22Rv1 (cell line): ENCODE results near the gene KIAA1217.

ENCODE experiments used
- ZFX ChIP-seq: fragments of 450-650 bp; IDR thresholded peaks from 2 replicates; pipeline ENCODE4 v1.6.1; 2017; ENCODE audit warnings: antibody characterized with exemption, borderline replicate concordance
- TF ChIP-seq, protein P1 (sequence below): fragments of 450-650 bp; IDR thresholded peaks from 2 replicates; pipeline ENCODE4 v1.5.1; 2017; ENCODE audit warnings: mild to moderate bottlenecking

DNA sequence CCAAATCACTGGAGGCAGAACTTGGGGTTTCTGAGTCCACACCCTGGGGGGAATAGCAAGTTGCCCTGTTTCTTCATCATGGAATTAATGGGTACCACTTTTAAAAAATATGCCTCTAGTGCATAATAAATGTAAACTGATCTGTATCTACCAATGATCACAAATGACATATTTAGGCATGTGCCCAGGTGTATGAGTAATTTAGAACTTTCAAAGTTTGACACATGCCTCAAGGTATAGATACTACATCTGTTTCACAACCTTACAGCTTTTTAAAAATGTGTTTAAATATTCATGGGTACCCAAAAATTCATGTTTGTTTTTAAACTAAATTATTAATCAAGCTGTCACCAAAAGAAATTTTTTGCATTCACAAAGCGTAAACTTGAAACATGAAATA, 226.0 kb downstream of the KIAA1217 start:
- TF ChIP-seq, protein P1, sequence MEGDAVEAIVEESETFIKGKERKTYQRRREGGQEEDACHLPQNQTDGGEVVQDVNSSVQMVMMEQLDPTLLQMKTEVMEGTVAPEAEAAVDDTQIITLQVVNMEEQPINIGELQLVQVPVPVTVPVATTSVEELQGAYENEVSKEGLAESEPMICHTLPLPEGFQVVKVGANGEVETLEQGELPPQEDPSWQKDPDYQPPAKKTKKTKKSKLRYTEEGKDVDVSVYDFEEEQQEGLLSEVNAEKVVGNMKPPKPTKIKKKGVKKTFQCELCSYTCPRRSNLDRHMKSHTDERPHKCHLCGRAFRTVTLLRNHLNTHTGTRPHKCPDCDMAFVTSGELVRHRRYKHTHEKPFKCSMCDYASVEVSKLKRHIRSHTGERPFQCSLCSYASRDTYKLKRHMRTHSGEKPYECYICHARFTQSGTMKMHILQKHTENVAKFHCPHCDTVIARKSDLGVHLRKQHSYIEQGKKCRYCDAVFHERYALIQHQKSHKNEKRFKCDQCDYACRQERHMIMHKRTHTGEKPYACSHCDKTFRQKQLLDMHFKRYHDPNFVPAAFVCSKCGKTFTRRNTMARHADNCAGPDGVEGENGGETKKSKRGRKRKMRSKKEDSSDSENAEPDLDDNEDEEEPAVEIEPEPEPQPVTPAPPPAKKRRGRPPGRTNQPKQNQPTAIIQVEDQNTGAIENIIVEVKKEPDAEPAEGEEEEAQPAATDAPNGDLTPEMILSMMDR = no peak
- TF ChIP-seq ZFX = no peak
